Epidermal melanocyte (primary cell): Measurements from ENCODE around the gene LACRT.
"Not testable (repeated sequence)": the region's sequence is repeated elsewhere in the genome, so short reads cannot be mapped to it uniquely, and the experiment has no call there.

Experiments
- DNase-seq: peaks from one replicate; pipeline ENCODE4 v3.0.0; 2011; ENCODE audit warnings: low spot score; ENCODE audit not compliant: insufficient read length

The LACRT gene

GRCh38 chr12:54639112-54639511 lies 4.4 kb upstream of the LACRT start:
- DNase-seq: not testable (repeated sequence)

- DNase-seq: no peak
Observed at GRCh38 chr12:54631988-54632728, 2.5 kb downstream of the LACRT start.

- DNase-seq: no peak
Observed at GRCh38 chr12:54631551-54631950, 3.1 kb downstream of the LACRT start.

- DNase-seq: no peak
Observed at GRCh38 chr12:54629925-54630324, 4.8 kb downstream of the LACRT start.

GRCh38 chr12:54628186-54628846 lies 6.4 kb downstream of the LACRT start:
- DNase-seq: no peak

GRCh38 chr12:54627304-54627703 lies 7.4 kb downstream of the LACRT start:
- DNase-seq: no peak

- DNase-seq: no peak
Observed at GRCh38 chr12:54625598-54625997, 9.1 kb downstream of the LACRT start.

GRCh38 chr12:54624315-54625279 lies 10.1 kb downstream of the LACRT start:
- DNase-seq: no peak

- DNase-seq: no peak
Observed at GRCh38 chr12:54622463-54623183, 12.1 kb downstream of the LACRT start.

- no peak for DNase-seq
Observed at GRCh38 chr12:54616933-54617680, 17.6 kb downstream of the LACRT start.

- DNase-seq: no peak
Observed at GRCh38 chr12:54612225-54612750, 22.4 kb downstream of the LACRT start.

GRCh38 chr12:54611715-54612149 lies 23.0 kb downstream of the LACRT start:
- DNase-seq: no peak

GRCh38 chr12:54608769-54609168 lies 25.9 kb downstream of the LACRT start:
- DNase-seq: no peak

- DNase-seq: no peak
Observed at GRCh38 chr12:54608156-54608555, 26.5 kb downstream of the LACRT start.

- DNase-seq: no peak
Observed at GRCh38 chr12:54606556-54606955, 28.1 kb downstream of the LACRT start.

- no peak for DNase-seq
Observed at GRCh38 chr12:54605138-54605970, 29.3 kb downstream of the LACRT start.

- DNase-seq: no peak
Observed at GRCh38 chr12:54604436-54604835, 30.3 kb downstream of the LACRT start.

GRCh38 chr12:54603872-54604271 lies 30.8 kb downstream of the LACRT start:
- no peak for DNase-seq

- DNase-seq: peak; percentile 71
Observed at GRCh38 chr12:54603173-54603814, 31.4 kb downstream of the LACRT start.
